ENCODE measurements around the gene CLMP. TPM values are rescaled to one million over a fixed set of nuclear protein-coding genes. Genes with fewer than 3 reads are reported as not detected.

The CLMP gene, protein sequence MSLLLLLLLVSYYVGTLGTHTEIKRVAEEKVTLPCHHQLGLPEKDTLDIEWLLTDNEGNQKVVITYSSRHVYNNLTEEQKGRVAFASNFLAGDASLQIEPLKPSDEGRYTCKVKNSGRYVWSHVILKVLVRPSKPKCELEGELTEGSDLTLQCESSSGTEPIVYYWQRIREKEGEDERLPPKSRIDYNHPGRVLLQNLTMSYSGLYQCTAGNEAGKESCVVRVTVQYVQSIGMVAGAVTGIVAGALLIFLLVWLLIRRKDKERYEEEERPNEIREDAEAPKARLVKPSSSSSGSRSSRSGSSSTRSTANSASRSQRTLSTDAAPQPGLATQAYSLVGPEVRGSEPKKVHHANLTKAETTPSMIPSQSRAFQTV
- 52.0 and 56.1 TPM in 2 replicates for polyA plus RNA-seq (2013)

DNA sequence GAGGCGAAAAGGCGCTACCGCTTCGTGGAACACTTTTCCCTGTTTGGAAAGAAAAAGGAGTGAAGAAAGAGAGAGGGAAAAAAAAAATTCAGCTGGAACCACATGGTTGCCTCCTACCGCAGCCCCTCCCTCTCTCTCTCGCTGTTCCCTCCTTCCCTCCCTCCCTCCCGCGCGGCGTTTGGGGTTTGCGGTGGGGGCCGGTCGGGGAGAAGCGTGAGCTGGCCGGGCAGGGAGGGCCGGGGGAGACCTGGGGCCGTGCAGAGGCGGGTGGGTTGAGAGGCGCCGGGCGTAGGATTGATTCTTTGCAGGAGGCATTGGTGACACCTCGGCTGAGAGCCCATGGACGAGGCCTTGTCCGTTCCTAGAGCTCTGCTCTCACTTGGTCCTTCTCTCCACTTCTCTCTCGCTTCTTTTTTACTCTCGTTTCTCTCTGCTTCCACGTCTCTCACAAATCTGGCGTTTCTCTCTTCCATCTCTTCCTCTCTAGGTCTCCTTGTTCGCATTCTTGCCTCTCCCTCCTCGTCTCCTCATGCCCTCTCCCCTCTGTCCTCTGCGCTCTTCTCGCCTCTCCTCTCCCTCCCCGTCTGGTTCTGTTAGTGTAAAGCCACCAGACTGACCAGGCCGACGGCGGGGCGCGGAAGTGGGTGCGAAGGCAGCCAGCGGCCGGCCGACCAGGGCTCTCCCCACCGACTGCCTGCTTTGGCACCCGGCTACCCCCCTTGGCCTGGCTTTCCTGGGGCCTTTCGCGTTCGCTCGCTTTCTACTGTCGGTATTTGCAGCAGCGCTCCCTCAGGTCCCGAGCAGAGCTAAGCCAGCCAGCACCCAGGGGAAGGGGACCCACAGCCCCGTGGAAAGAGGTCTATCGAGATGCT is at the start of gene CLMP:
CLMP (minus strand) TSS at position 61 of the 872 bp plus-strand sequence. CDS start 308 bp downstream, outside the sequence.
- Histone ChIP-seq H3K27me3 (ENCODE audit: insufficient read depth, low read length) (no peaks in the 10 kb centered on the region), H3K4me2 (ENCODE audit: low read length) (peak within 1 kb of the TSS; percentile 74), H3K4ac (ENCODE audit: low read depth, low read length) (peak within 1 kb of the TSS; percentile 85), H3K18ac (ENCODE audit: low read length) (peak within 1 kb of the TSS; percentile 90), H4K91ac (ENCODE audit: low read depth, low read length) (peak within 1 kb of the TSS; percentile 91), H3K14ac (ENCODE audit: low read length) (peak within 1 kb of the TSS; percentile 50), H4K8ac (ENCODE audit: low read depth, low read length) (peak within 1 kb of the TSS; percentile 52), H3K9ac (ENCODE audit: low read length) (peak within 1 kb of the TSS; percentile 73), H2BK120ac (ENCODE audit: insufficient read depth, low read length, poor library complexity) (peak within 1 kb of the TSS; percentile 91), H3K36me3 (ENCODE audit: control insufficient read depth in 1 of 2, insufficient read depth in 2 of 2, low read length in 2 of 2) (no peaks in the 10 kb centered on the region), H3K4me1 (ENCODE audit: control insufficient read depth in 1 of 2, insufficient read depth in 2 of 2, low read length in 2 of 2) (peaks cover 22% of the 10 kb centered on the region in 2 experiments), H2AFZ (ENCODE audit: insufficient read depth, low read length, poor library complexity) (peak within 1 kb of the TSS; percentile 67), H3K79me1 (ENCODE audit: low read length) (peaks cover 25% of the 10 kb centered on the region), H4K12ac (ENCODE audit: low read depth, low read length) (peak within 1 kb of the TSS; percentile 76), H3K27ac (ENCODE audit: low read depth, low read length) (peak within 1 kb of the TSS; percentile 69), H3K4me3 (ENCODE audit: low read depth, low read length) (peak within 1 kb of the TSS; percentile 62), H2AK5ac (ENCODE audit: low read length) (peak within 1 kb of the TSS; percentile 89), H3K9me3 (ENCODE audit: insufficient read depth, low read depth, low read length) (no peaks in the 10 kb centered on the region), H3K79me2 (ENCODE audit: control insufficient read depth, insufficient read depth, low read length, poor library complexity) (peaks cover 14% of the 10 kb centered on the region), H2BK5ac (ENCODE audit: low read depth, low read length, poor library complexity) (peak within 1 kb of the TSS; percentile 82), H2BK12ac (ENCODE audit: low read length) (peak within 1 kb of the TSS; percentile 86), H3K23ac (ENCODE audit: low read length) (no peak within 1 kb of the TSS)
- DNase-seq, result no peak
- WGBS (ENCODE audit: extremely low coverage, insufficient coverage, insufficient read length), result no CpG with 5 or more reads among the region's 53 CpGs

DNA sequence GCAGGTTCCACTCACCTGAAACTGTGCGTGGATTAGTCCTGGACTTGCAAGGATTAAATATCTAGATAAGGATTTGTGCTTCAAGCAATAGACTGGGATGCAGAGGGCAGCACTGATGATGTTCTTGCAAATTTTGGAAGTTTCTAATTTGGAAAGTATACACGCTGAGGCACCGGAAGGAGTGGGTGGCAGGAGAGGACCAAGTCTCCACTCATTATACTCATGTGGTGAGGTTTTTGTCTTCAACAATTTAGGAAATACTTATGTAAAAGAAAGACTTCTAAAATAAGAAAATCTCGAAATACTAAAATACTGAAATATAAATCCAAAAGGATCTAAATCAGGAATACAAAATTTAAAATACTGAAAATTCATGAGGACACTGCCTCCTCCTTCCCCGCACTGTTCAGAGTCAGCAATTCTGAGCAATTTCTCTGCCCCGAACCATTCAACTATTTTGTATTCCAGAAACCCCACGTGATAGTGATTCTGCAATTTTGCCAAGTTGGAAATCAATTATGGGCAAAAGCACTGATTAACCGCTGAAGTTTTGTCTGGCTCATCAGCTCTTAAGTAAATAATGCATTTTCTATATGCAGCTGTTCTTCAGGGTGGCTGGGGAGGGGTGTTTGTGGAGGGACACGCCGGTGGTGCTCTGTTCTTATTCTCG is 47.0 kb upstream of the CLMP start:
- H4K12ac ChIP-seq (ENCODE audit: low read depth, low read length), result no peak overlapping the region
- no peak overlapping the region for H3K14ac ChIP-seq (ENCODE audit: low read length)
- no peak overlapping the region for H3K4me3 ChIP-seq (ENCODE audit: low read depth, low read length)
- H3K79me1 ChIP-seq (ENCODE audit: low read length), result no peaks in the 10 kb centered on the region
- no peak overlapping the region for H4K8ac ChIP-seq (ENCODE audit: low read depth, low read length)
- peaks cover 0 to 7% of the 10 kb centered on the region in 2 experiments for H3K4me1 ChIP-seq (ENCODE audit: control insufficient read depth in 1 of 2, insufficient read depth in 2 of 2, low read length in 2 of 2)
- H3K79me2 ChIP-seq (ENCODE audit: control insufficient read depth, insufficient read depth, low read length, poor library complexity), result no peaks in the 10 kb centered on the region
- H2AK5ac ChIP-seq (ENCODE audit: low read length), result no peak overlapping the region
- DNase-seq, result no peak
- no peak overlapping the region for H2BK5ac ChIP-seq (ENCODE audit: low read depth, low read length, poor library complexity)
- no peaks in the 10 kb centered on the region for H3K36me3 ChIP-seq (ENCODE audit: control insufficient read depth in 1 of 2, insufficient read depth in 2 of 2, low read length in 2 of 2)
- no peaks in the 10 kb centered on the region for H3K27me3 ChIP-seq (ENCODE audit: insufficient read depth, low read length)
- no peak overlapping the region for H3K27ac ChIP-seq (ENCODE audit: low read depth, low read length)
- no peak overlapping the region for H3K4me2 ChIP-seq (ENCODE audit: low read length)
- no CpG with 5 or more reads among the region's 11 CpGs for WGBS (ENCODE audit: extremely low coverage, insufficient coverage, insufficient read length)
- H3K4ac ChIP-seq (ENCODE audit: low read depth, low read length), result no peak overlapping the region
- no peak overlapping the region for H2BK12ac ChIP-seq (ENCODE audit: low read length)
- no peak overlapping the region for H3K23ac ChIP-seq (ENCODE audit: low read length)
- no peak overlapping the region for H4K91ac ChIP-seq (ENCODE audit: low read depth, low read length)
- H3K9ac ChIP-seq (ENCODE audit: low read length), result no peak overlapping the region
- no peaks in the 10 kb centered on the region for H3K9me3 ChIP-seq (ENCODE audit: insufficient read depth, low read depth, low read length)
- no peak overlapping the region for H2BK120ac ChIP-seq (ENCODE audit: insufficient read depth, low read length, poor library complexity)
- H2AFZ ChIP-seq (ENCODE audit: insufficient read depth, low read length, poor library complexity), result no peak overlapping the region
- H3K18ac ChIP-seq (ENCODE audit: low read length), result no peak overlapping the region

DNA sequence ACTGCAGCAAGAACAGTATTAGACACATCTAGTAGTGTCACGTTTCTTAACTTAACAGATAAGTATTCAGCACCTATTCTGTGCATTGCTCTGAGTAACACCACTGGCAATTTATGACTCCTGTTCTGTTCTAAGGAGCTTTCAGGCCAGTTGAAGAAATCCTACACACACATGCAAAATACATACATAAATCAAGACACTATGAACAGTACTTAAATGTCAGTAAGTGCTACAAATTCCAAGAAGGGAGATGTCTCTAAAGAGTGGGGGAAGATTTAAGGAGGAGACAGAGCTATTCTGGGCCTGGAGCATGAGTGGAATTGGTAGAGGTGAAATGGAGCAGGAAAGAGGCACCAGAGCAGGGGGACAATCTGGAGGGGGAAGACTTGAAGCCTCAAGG is 46.2 kb upstream of the CLMP start:
- WGBS (ENCODE audit: extremely low coverage, insufficient coverage, insufficient read length), result no CpG with 5 or more reads among the region's 1 CpG
- Histone ChIP-seq H3K4me3 (ENCODE audit: low read depth, low read length) (no peak overlapping the region), H2AK5ac (ENCODE audit: low read length) (no peak overlapping the region), H2BK12ac (ENCODE audit: low read length) (no peak overlapping the region), H3K9ac (ENCODE audit: low read length) (no peak overlapping the region), H4K8ac (ENCODE audit: low read depth, low read length) (no peak overlapping the region), H4K12ac (ENCODE audit: low read depth, low read length) (no peak overlapping the region), H3K14ac (ENCODE audit: low read length) (no peak overlapping the region), H3K27me3 (ENCODE audit: insufficient read depth, low read length) (no peaks in the 10 kb centered on the region), H3K79me1 (ENCODE audit: low read length) (no peaks in the 10 kb centered on the region), H3K79me2 (ENCODE audit: control insufficient read depth, insufficient read depth, low read length, poor library complexity) (no peaks in the 10 kb centered on the region), H3K4me1 (ENCODE audit: control insufficient read depth in 1 of 2, insufficient read depth in 2 of 2, low read length in 2 of 2) (peaks cover 0 to 7% of the 10 kb centered on the region in 2 experiments), H2BK5ac (ENCODE audit: low read depth, low read length, poor library complexity) (no peak overlapping the region), H4K91ac (ENCODE audit: low read depth, low read length) (no peak overlapping the region), H2BK120ac (ENCODE audit: insufficient read depth, low read length, poor library complexity) (no peak overlapping the region), H3K23ac (ENCODE audit: low read length) (no peak overlapping the region), H3K9me3 (ENCODE audit: insufficient read depth, low read depth, low read length) (no peaks in the 10 kb centered on the region), H3K4ac (ENCODE audit: low read depth, low read length) (no peak overlapping the region), H3K36me3 (ENCODE audit: control insufficient read depth in 1 of 2, insufficient read depth in 2 of 2, low read length in 2 of 2) (no peaks in the 10 kb centered on the region), H2AFZ (ENCODE audit: insufficient read depth, low read length, poor library complexity) (no peak overlapping the region), H3K4me2 (ENCODE audit: low read length) (no peak overlapping the region), H3K27ac (ENCODE audit: low read depth, low read length) (no peak overlapping the region), H3K18ac (ENCODE audit: low read length) (no peak overlapping the region)
- DNase-seq, result no peak
